ENCODE measurements around the gene SERPINA4.

DNA sequence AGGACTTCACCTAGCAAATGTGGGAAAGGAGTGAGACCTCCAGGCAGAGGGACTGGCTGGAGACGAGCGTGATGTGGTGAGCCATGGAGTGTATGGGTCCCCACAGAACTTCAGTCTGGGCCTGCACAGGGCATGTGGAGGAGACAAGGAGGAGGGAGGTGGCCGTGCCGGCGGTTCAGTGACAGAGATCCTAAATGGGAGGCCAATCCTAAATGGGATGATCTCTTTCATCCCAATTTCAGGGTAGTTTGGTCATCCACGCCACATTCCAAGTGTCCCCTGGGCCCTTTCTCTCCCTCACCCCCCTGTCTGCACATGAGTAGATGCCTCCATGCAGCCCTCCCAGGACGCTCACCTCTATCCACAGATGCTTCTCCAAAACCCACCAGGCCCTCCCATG, 33.2 kb downstream of the SERPINA4 start:
- no peak for TF ChIP-seq EZH2phosphoT487 (IDR thresholded peaks at IDR 0.05)
- TF ChIP-seq, protein P1, sequence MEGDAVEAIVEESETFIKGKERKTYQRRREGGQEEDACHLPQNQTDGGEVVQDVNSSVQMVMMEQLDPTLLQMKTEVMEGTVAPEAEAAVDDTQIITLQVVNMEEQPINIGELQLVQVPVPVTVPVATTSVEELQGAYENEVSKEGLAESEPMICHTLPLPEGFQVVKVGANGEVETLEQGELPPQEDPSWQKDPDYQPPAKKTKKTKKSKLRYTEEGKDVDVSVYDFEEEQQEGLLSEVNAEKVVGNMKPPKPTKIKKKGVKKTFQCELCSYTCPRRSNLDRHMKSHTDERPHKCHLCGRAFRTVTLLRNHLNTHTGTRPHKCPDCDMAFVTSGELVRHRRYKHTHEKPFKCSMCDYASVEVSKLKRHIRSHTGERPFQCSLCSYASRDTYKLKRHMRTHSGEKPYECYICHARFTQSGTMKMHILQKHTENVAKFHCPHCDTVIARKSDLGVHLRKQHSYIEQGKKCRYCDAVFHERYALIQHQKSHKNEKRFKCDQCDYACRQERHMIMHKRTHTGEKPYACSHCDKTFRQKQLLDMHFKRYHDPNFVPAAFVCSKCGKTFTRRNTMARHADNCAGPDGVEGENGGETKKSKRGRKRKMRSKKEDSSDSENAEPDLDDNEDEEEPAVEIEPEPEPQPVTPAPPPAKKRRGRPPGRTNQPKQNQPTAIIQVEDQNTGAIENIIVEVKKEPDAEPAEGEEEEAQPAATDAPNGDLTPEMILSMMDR (IDR thresholded peaks at IDR 0.05), result no peak

Measured in neural progenitor cell (in vitro differentiated cells).